RWPE1 (cell line): Measurements from ENCODE around the gene SLC35D2.
"Not testable (repeated sequence)": the region's sequence is repeated elsewhere in the genome, so short reads cannot be mapped to it uniquely, and the experiment has no call there.

Source experiments
- CTCF ChIA-PET: fragments of 350-600 bp; sonication (Branson Sonifier 250); formaldehyde crosslinking; extraction: SDS; loops from one replicate; lab custom pipeline; 2021; lab: Yijun Ruan, JAX
- POLR2A ChIA-PET: fragments of 400-600 bp; formaldehyde crosslinking; extraction: SDS; loops from one replicate; lab custom pipeline; 2020; ENCODE audit warnings: antibody characterized with exemption; ENCODE audit not compliant: low non-redundant PET; lab: Yijun Ruan, JAX
- DNase-seq: peaks from one replicate; pipeline ENCODE4 v3.0.0; 2012; ENCODE audit warnings: low spot score
- H3K27ac ChIP-seq: fragments of 450-650 bp; 2 replicates; pipeline ENCODE4 v1.5.1; 2017
- TF ChIP-seq, protein P1 (sequence below): fragments of 450-650 bp; conservative IDR thresholded peaks from 2 replicates; pipeline ENCODE4 v1.5.1; 2017; ENCODE audit warnings: low read depth, mild to moderate bottlenecking

Gene SLC35D2

DNA sequence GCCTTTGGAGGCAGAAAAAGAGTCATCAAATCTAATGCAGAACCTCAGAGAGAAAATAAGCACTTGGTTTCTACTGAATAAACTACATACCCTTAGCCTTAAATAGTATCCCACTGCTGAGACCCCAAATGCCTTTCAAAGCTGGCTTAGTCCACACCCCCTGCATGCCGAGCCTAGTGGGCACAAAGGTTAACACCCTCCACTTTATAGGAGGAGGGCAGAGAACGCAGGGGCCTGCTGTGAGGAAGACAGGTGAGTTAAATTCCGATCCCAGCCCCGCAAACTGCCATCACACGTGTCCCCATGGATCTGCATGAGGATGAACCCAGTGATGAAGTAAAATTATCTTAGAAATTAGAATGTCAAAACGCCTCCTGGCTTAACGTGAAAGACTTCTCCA is 62.0 kb downstream of the SLC35D2 start:
- no peak overlapping the region for H3K27ac ChIP-seq
- TF ChIP-seq, protein P1, sequence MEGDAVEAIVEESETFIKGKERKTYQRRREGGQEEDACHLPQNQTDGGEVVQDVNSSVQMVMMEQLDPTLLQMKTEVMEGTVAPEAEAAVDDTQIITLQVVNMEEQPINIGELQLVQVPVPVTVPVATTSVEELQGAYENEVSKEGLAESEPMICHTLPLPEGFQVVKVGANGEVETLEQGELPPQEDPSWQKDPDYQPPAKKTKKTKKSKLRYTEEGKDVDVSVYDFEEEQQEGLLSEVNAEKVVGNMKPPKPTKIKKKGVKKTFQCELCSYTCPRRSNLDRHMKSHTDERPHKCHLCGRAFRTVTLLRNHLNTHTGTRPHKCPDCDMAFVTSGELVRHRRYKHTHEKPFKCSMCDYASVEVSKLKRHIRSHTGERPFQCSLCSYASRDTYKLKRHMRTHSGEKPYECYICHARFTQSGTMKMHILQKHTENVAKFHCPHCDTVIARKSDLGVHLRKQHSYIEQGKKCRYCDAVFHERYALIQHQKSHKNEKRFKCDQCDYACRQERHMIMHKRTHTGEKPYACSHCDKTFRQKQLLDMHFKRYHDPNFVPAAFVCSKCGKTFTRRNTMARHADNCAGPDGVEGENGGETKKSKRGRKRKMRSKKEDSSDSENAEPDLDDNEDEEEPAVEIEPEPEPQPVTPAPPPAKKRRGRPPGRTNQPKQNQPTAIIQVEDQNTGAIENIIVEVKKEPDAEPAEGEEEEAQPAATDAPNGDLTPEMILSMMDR = no peak
- CTCF ChIA-PET = interaction anchor here (0.5 to 2.4 kb wide), 3 partner anchors 10 to 285 kb away, joined by 3 to 16 read pairs (median 3); no protein-coding TSS in a partner anchor
- DNase-seq = no peak
- POLR2A ChIA-PET = no interaction called here

DNA sequence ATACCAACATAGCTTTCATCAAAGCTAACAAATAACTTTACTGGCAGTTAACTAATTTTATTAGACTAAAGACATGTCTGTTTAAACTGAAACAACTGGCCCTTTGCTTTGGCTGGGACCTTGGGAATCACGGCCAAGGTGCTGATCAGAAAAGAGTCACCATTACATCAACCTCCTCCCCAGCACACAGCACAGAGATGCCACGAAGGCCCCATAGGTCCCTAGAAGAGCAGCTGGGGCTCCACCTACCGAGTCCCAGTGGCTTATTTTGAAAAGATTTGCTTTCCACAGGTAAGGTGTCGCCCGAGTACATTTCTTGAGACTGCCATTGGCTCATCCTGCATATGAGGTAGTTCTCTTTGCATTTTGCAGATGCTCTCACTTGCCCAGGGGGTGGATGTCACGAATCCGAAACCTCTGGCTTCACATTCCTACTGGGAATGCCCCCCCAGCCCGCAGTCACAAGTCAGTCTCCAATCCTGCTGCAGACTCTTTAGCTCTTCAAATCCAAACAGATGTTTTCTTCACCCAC is 62.7 kb downstream of the SLC35D2 start:
- H3K27ac ChIP-seq = no peak overlapping the region
- TF ChIP-seq, protein P1 = no peak
- ChIA-PET POLR2A (no interaction called here), CTCF (interaction anchor here (0.5 to 2.4 kb wide), 4 partner anchors 10 to 972 kb away, joined by 3 to 16 read pairs (median 3); no protein-coding TSS in a partner anchor)
- DNase-seq = no peak

DNA sequence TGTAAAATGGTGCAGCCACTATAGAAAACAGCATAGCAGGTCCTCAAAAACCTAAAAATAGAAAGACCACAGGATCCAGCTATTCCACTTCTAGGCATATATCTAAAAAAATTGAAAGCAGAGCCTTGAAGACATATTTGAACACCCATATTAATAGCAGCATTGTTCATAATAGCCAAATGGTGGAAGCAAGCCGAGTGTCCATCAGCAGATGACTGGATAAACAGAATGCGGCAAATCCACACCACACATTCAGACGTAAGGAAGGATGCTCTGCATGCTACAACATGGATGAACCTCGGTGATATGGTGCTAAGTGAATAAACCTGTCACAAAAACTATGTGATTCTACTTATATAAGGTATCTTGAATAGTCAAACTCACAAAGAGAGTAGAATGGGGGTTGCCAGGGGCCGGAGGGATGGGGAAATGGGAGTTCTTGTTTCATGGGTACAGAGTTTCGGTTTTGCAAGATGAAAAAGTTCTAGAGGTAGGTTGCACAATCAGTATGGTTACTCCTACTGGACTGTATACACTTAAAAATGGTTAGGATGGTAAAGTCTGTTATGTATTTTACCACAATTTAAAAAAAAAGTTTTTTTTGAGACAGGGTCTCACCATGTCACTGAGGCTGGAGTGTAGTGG is 64.5 kb downstream of the SLC35D2 start:
- CTCF ChIA-PET = interaction anchor here (0.6 to 2.9 kb wide), 6 partner anchors 9 to 1708 kb away, joined by 3 to 65 read pairs (median 6); no protein-coding TSS in a partner anchor
- H3K27ac ChIP-seq = no peak overlapping the region
- no peak for DNase-seq
- TF ChIP-seq, protein P1 = no peak
- POLR2A ChIA-PET = no interaction called here

DNA sequence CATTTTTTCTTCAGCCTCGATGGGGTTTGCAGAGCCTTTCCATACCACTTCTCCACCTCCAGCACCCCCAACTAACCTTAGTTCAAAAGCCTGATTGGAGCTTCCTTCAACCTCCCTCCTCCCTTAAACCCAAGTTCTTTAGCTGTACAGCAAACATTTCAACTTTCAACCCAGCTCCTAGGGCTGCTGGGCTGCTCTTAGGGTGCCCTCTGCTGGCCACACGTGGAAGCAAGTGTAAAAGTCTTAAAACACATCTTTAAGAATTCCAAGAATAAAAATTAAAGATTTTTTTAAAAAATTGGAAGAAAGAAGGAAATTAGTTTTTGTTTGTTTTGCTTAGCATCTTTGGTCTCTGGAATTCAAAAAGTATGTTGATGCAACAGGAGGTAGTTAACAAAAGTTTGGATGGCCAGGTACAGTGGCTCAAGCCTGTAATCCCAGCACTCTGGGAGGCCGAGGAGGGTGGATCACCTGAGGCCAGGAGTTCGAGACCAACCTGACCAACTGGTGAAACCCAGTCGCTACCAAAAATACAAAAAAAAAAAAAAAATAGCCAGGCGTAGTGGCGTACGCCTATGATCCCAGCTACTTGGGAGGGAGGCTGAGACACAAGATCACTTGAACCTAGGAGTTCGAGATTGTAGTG is 66.1 kb downstream of the SLC35D2 start:
- CTCF ChIA-PET = interaction anchor here (0.5 to 2.9 kb wide), 26 partner anchors 8 to 1732 kb away, joined by 3 to 65 read pairs (median 4); partner anchors contain the start of gene HSD17B3
- DNase-seq = peak; percentile 81
- POLR2A ChIA-PET = interaction anchor here (0.7 kb wide), 1 partner anchor 64 kb away, joined by 4 read pairs; no protein-coding TSS in a partner anchor
- TF ChIP-seq, protein P1 = peak; percentile 99
- no peak overlapping the region for H3K27ac ChIP-seq

DNA sequence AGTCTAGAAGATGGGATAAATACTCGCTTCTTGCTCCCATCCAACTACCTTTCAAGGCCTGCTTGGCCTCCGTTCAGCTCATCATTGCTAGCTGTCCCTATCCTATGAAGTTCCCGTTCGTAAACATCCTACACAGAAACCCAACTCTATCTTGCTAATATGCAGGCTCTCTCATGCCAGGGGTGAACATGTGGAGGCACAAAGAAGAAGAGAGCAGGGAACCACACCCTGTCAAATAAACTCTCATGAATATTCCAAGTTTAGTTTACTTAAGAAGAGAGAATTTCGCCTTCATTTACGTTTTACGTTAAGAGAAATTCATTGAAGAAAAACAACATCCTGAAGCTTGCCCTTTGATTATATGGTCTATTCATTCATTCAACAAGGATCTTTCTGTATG is 73.7 kb downstream of the SLC35D2 start:
- no peak overlapping the region for H3K27ac ChIP-seq
- TF ChIP-seq, protein P1 = no peak
- ChIA-PET POLR2A (no interaction called here), CTCF (interaction anchor here (0.6 to 1.3 kb wide), 2 partner anchors 8 to 78 kb away, joined by 7 read pairs; no protein-coding TSS in a partner anchor)
- no peak for DNase-seq

DNA sequence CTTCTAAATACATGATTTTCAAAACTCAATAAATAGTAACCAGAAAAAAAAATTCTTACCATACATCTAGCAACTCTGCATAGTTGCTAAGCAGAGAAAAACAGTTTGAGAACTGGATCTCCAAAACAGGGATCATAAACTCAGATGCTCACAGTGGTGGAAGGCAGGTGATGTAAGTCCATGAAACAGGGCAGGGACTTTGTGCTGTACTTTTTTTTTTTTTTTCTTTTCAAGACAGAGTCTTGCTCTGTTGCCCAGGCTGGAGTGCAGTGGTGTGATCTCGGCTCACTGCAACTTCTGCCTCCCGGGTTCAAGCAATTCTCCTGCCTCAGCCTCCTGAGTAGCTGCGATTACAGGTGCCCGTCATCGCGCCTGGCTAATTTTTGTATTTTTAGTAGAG is 76.6 kb downstream of the SLC35D2 start:
- CTCF ChIA-PET = interaction anchor here (2.0 kb wide), 1 partner anchor 75 kb away, joined by 9 read pairs; no protein-coding TSS in a partner anchor
- H3K27ac ChIP-seq, DNase-seq, POLR2A ChIA-PET: not testable (repeated sequence)
